Measurements from ENCODE around the gene C10orf90. TPM values are rescaled to one million over a fixed set of nuclear protein-coding genes. Genes with fewer than 3 reads are reported as not detected.

Gene C10orf90
- total RNA-seq, 1 experiment from 2014 or later = 0.59 TPM

DNA sequence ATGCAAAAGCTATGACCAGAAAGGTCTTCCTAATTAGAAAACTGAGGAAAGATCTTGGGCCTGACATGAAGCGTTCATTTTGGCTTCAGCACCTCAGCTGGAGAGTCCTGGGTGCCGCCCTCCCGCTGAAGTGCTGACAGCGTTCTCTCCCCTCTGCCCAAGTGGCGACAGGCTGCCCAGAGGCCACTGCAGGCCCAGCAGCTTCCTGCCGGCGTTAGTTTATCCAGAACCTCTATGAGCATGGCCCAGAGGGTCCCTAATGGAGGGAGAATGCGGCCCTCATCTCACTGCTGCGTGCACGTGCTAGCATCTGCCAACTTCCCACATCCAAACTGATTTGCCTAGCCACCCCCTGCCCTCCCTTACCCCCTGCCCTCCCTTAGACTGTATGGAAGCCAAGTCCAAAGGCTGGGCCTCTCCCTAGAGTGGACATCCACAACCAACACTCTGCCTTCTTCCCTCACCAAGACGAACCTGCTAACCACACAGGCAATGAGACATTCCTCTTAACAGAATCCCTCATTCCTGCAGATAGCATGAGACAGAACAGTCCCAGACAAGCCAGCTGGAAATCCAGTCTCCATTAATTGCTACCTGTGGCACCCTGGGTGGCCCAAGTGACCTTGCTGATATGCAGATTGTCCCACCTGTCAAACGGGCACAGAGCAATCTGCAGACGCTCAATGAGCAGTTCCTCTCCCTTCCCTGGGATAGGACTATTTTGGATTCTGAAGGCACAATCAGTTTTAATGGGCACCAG, 108.4 kb downstream of the C10orf90 start:
- no peaks in the 10 kb centered on the region for H3K9me2 ChIP-seq (ENCODE audit: insufficient read depth)
- no peaks in the 10 kb centered on the region for H4K20me1 ChIP-seq (ENCODE audit: insufficient read depth)
- ChIA-PET CTCF (no interaction called here), POLR2A (ENCODE audit: unreplicated experiment) (no interaction called here)
- H3K4me2 ChIP-seq = no peak overlapping the region
- no peak for DNase-seq
- no peaks in the 10 kb centered on the region for H3K27me3 ChIP-seq (ENCODE audit: insufficient read depth, low read depth)
- H2AFZ ChIP-seq = no peak overlapping the region
- no peak for TF ChIP-seq EZH2 (IDR thresholded peaks at IDR 0.05; ENCODE audit: low read depth)
- no peak for TF ChIP-seq CTCF (conservative IDR thresholded peaks at IDR 0.05)
- no peaks in the 10 kb centered on the region for H3K4me1 ChIP-seq (replicated peaks; ENCODE audit: insufficient read depth)
- H3K79me2 ChIP-seq (ENCODE audit: low read depth) = no peaks in the 10 kb centered on the region
- no peaks in the 10 kb centered on the region for H3K36me3 ChIP-seq (ENCODE audit: low read depth)
- no peak overlapping the region for H3K4me3 ChIP-seq
- intact Hi-C loops (cut with micrococcal nuclease; ENCODE audit: unreplicated experiment) = no loop called here
- no TSS peak for BruUV-seq (replicated peaks)
- no peaks in the 10 kb centered on the region for H3K9me3 ChIP-seq (ENCODE audit: insufficient read depth, low read depth)
- H3F3A ChIP-seq (ENCODE audit: insufficient read depth, low read depth) = no peaks in the 10 kb centered on the region
- no peak overlapping the region for H3K27ac ChIP-seq

DNA sequence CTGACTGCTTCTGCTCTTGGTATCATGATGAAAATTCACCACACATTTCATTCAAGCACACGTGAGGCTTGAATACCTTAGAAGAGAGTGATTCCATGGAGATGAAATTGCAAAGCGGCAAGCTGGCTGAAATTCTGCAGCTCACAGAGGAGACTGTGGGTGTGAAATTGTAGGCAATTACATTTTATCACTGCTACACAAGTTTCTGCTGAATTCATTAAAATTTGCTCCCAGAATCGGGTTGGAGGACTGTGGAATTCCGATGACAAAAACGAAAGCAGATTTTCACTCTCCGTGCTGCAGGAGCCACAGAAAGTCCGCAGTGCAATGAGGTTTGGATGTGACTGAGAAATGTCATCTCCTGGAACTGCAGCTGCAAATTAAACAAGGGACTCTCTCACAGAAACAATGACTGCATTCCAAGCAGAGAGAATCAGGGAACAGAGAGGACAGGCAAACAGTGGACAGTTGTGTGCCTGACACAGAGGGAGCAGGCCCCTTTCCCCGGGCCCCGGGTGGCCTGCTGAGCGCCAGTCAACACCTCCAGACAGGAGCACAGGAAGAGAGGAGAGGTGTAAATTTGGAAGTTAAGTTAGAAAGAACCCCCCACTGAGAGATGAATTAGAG, 109.1 kb downstream of the C10orf90 start:
- intact Hi-C loops (cut with micrococcal nuclease; ENCODE audit: unreplicated experiment) = no loop called here
- Histone ChIP-seq H3K27ac (no peak overlapping the region), H3K9me3 (ENCODE audit: insufficient read depth, low read depth) (no peaks in the 10 kb centered on the region), H3K4me2 (no peak overlapping the region), H3K27me3 (ENCODE audit: insufficient read depth, low read depth) (no peaks in the 10 kb centered on the region), H3K36me3 (ENCODE audit: low read depth) (no peaks in the 10 kb centered on the region), H4K20me1 (ENCODE audit: insufficient read depth) (no peaks in the 10 kb centered on the region), H3K9me2 (ENCODE audit: insufficient read depth) (no peaks in the 10 kb centered on the region), H3K4me3 (no peak overlapping the region), H2AFZ (no peak overlapping the region), H3K4me1 (replicated peaks; ENCODE audit: insufficient read depth) (no peaks in the 10 kb centered on the region), H3K79me2 (ENCODE audit: low read depth) (no peaks in the 10 kb centered on the region), H3F3A (ENCODE audit: insufficient read depth, low read depth) (no peaks in the 10 kb centered on the region)
- POLR2A ChIA-PET (ENCODE audit: unreplicated experiment) = no interaction called here
- CTCF ChIA-PET = no interaction called here
- DNase-seq = no peak
- TF ChIP-seq EZH2 (IDR thresholded peaks at IDR 0.05; ENCODE audit: low read depth) (no peak), CTCF (conservative IDR thresholded peaks at IDR 0.05) (no peak)
- BruUV-seq (replicated peaks) = no TSS peak

DNA sequence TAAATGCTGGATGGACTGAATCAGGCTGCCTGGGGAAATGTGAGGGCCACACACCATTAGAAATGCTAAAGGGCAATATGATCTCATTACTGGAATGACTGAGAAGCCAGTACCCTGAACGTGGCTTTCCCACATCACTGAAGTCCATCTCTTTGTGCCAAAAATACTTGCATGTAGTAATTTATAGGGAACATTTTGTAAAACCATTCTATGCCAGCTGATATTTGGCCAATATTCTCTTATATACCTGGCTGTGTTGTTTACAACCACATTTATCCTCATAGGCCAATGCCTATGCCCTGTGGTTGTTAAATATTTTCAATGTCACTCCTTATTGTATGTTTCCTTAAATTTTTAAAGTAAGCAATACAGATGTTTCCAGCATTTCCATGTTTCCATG, 111.6 kb downstream of the C10orf90 start:
- CTCF ChIA-PET = no interaction called here
- H3K36me3 ChIP-seq (ENCODE audit: low read depth) = no peaks in the 10 kb centered on the region

More for the DNA sequence above, 111.6 kb downstream of the C10orf90 start:
- TF ChIP-seq CTCF (conservative IDR thresholded peaks at IDR 0.05) = no peak
- TF ChIP-seq EZH2 (IDR thresholded peaks at IDR 0.05; ENCODE audit: low read depth) = no peak
- Histone ChIP-seq H3K9me2 (ENCODE audit: insufficient read depth) (no peaks in the 10 kb centered on the region), H3F3A (ENCODE audit: insufficient read depth, low read depth) (no peaks in the 10 kb centered on the region), H3K79me2 (ENCODE audit: low read depth) (no peaks in the 10 kb centered on the region), H3K4me3 (no peak overlapping the region), H3K4me2 (no peak overlapping the region), H2AFZ (no peak overlapping the region), H3K27ac (no peak overlapping the region), H3K27me3 (ENCODE audit: insufficient read depth, low read depth) (no peaks in the 10 kb centered on the region), H4K20me1 (ENCODE audit: insufficient read depth) (no peaks in the 10 kb centered on the region), H3K4me1 (replicated peaks; ENCODE audit: insufficient read depth) (no peaks in the 10 kb centered on the region), H3K9me3 (ENCODE audit: insufficient read depth, low read depth) (no peaks in the 10 kb centered on the region)
- DNase-seq = no peak
- intact Hi-C loops (cut with micrococcal nuclease; ENCODE audit: unreplicated experiment) = no loop called here
- BruUV-seq (replicated peaks) = no TSS peak
- POLR2A ChIA-PET (ENCODE audit: unreplicated experiment) = no interaction called here

All from PC-9 (cell line).